ENCODE measurements around the gene MACF1.
"Not testable (repeated sequence)": the region's sequence is repeated elsewhere in the genome, so short reads cannot be mapped to it uniquely, and the experiment has no call there.

MACF1 gene

GRCh38 chr1:39204441-39205081 is at the start of gene MACF1:
TSS of gene MACF1 (plus strand) at chr1:39204695. CDS start at chr1:39205023, 328 bp downstream.
- FAIRE-seq = no peak

- FAIRE-seq = no peak
These were observed 47.2 kb upstream of the MACF1 start for GRCh38 chr1:39157304-39157703.

- no peak for FAIRE-seq
These were observed 46.0 kb upstream of the MACF1 start for GRCh38 chr1:39158327-39159086.

GRCh38 chr1:39159224-39160036 is 45.1 kb upstream of the MACF1 start:
- FAIRE-seq = no peak

- no peak for FAIRE-seq
These were observed 43.8 kb upstream of the MACF1 start for GRCh38 chr1:39160703-39161102.

GRCh38 chr1:39161811-39162210 is 42.7 kb upstream of the MACF1 start:
- not testable (repeated sequence) for FAIRE-seq

- FAIRE-seq = no peak
These were observed 41.0 kb upstream of the MACF1 start for GRCh38 chr1:39163469-39163868.

- no peak for FAIRE-seq
These were observed 40.2 kb upstream of the MACF1 start for GRCh38 chr1:39164256-39164655.

- no peak for FAIRE-seq
These were observed 39.4 kb upstream of the MACF1 start for GRCh38 chr1:39165049-39165448.

GRCh38 chr1:39165488-39165887 is 39.0 kb upstream of the MACF1 start:
- no peak for FAIRE-seq

- FAIRE-seq = no peak
These were observed 36.8 kb upstream of the MACF1 start for GRCh38 chr1:39167632-39168209.

GRCh38 chr1:39168301-39169080 is 36.0 kb upstream of the MACF1 start:
- no peak for FAIRE-seq

- FAIRE-seq = no peak
These were observed 33.5 kb upstream of the MACF1 start for GRCh38 chr1:39170731-39171667.

GRCh38 chr1:39173119-39173994 is 31.1 kb upstream of the MACF1 start:
- no peak for FAIRE-seq

GRCh38 chr1:39173995-39174380 is 30.5 kb upstream of the MACF1 start:
- no peak for FAIRE-seq

GRCh38 chr1:39174390-39175081 is 30.0 kb upstream of the MACF1 start:
- FAIRE-seq = no peak

- no peak for FAIRE-seq
These were observed 26.8 kb upstream of the MACF1 start for GRCh38 chr1:39177706-39178105.

GRCh38 chr1:39178541-39179431 is 25.7 kb upstream of the MACF1 start:
- no peak for FAIRE-seq

GRCh38 chr1:39181311-39181710 is 23.2 kb upstream of the MACF1 start:
- FAIRE-seq = no peak
